ENCODE results near the gene ITPR1.

Gene ITPR1

DNA sequence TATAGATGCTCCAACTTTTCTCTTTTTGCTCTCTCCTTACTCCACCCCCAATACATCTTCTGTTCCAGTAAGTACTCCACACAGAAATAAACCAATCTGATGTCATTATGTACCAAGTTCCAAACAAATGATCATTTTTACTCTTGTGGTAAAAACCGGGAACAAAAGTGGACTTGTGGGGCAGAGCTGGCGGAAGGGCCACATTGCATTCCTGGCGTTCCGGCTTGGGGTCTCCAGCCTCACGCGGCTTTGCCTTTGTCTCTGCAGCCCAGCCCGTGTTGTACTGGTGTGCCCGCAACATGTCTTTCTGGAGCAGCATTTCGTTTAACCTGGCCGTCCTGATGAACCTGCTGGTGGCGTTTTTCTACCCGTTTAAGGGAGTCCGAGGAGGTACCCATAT is 301.6 kb downstream of the ITPR1 start:
- Histone ChIP-seq H3K9me3 (ENCODE audit: control insufficient read depth, insufficient read depth, low read depth, low read length) (no peaks in the 10 kb centered on the region), H3K27ac (ENCODE audit: extremely low read depth, low read depth, low read length) (no peak overlapping the region), H3K4me1 (ENCODE audit: control insufficient read depth, insufficient read depth, low read length) (no peaks in the 10 kb centered on the region), H3K36me3 (ENCODE audit: control insufficient read depth in 2 of 2, insufficient read depth in 1 of 2, low read length in 2 of 2) (peaks cover 0 to 30% of the 10 kb centered on the region in 2 experiments; a peak in 1 of 3 replicates), H3K4me3 (ENCODE audit: low read depth, low read length) (no peak overlapping the region)
- ChIA-PET POLR2A (no interaction called here), CTCF (interaction anchor here (1.5 kb wide), 1 partner anchor 182 kb away, joined by 4 read pairs; no protein-coding TSS in a partner anchor)
- TF ChIP-seq ZNF174 (tag by site-specific recombination; IDR thresholded peaks at IDR 0.05) (no peak), BCL11B (tag by site-specific recombination; IDR thresholded peaks at IDR 0.05; ENCODE audit: low read depth) (no peak), REPIN1 (tag by site-specific recombination; IDR thresholded peaks at IDR 0.05; ENCODE audit: low read depth) (no peak), ZNF518A (tag by site-specific recombination; conservative IDR thresholded peaks at IDR 0.05; ENCODE audit: low read depth) (no peak), ZNF311 (tag by site-specific recombination; IDR thresholded peaks at IDR 0.05; ENCODE audit: borderline replicate concordance) (no peak), ZNF777 (tag by site-specific recombination; IDR thresholded peaks at IDR 0.05; ENCODE audit: borderline replicate concordance) (no peak)

DNA sequence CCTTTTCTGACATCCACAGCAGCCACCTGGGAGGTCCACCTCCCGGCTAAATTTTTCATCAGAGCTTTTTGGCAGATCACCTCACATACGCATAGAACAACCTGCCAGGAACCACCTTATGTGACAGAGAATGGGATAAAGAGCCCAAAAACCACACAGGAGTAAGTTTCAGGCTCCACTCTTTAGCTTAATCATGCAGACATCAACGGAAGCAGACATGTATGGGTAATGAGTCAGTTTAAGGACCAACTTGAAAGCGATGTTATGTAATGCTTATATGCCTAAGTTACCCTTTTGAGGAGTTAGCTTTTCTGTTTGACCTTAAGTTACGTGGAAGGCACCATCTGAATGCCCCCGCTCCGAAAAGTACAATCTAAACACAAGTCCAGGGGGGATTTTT is 302.8 kb downstream of the ITPR1 start:
- CTCF ChIA-PET, result interaction anchor here (1.5 kb wide), 1 partner anchor 181 kb away, joined by 4 read pairs; no protein-coding TSS in a partner anchor
- H3K4me3 ChIP-seq (ENCODE audit: low read depth, low read length), result no peak overlapping the region
- TF ChIP-seq ZNF510 (tag by site-specific recombination; IDR thresholded peaks at IDR 0.05; ENCODE audit: insufficient replicate concordance) (no peak), ZNF23 (tag by site-specific recombination; IDR thresholded peaks at IDR 0.05; ENCODE audit: borderline replicate concordance) (no peak), EGR2 (tag by site-specific recombination; IDR thresholded peaks at IDR 0.05; ENCODE audit: low read depth) (no peak), SETDB1 (IDR thresholded peaks at IDR 0.05; ENCODE audit: insufficient read length, low read length) (no peak), ZNF114 (tag by site-specific recombination; IDR thresholded peaks at IDR 0.05) (no peak)
- peaks cover 0 to 24% of the 10 kb centered on the region in 2 experiments; a peak in 1 of 3 replicates for H3K36me3 ChIP-seq (ENCODE audit: control insufficient read depth in 2 of 2, insufficient read depth in 1 of 2, low read length in 2 of 2)
- H3K27ac ChIP-seq (ENCODE audit: extremely low read depth, low read depth, low read length), result no peak overlapping the region
- POLR2A ChIA-PET, result no interaction called here
- H3K9me3 ChIP-seq (ENCODE audit: control insufficient read depth, insufficient read depth, low read depth, low read length), result no peaks in the 10 kb centered on the region
- no peaks in the 10 kb centered on the region for H3K4me1 ChIP-seq (ENCODE audit: control insufficient read depth, insufficient read depth, low read length)

GRCh38 chr3:4797201-4797705 is 304.1 kb downstream of the ITPR1 start:
- H3K4me3 ChIP-seq (ENCODE audit: low read depth, low read length), result no peak overlapping the region
- no peaks in the 10 kb centered on the region for H3K9me3 ChIP-seq (ENCODE audit: control insufficient read depth, insufficient read depth, low read depth, low read length)
- ChIA-PET POLR2A (interaction anchor here (0.5 kb wide), 1 partner anchor 10 kb away, joined by 3 read pairs; no protein-coding TSS in a partner anchor), CTCF (interaction anchor here (0.6 to 0.8 kb wide), 3 partner anchors 42 to 179 kb away, joined by 3 to 4 read pairs (median 3); no protein-coding TSS in a partner anchor)
- H3K36me3 ChIP-seq (ENCODE audit: control insufficient read depth in 2 of 2, insufficient read depth in 1 of 2, low read length in 2 of 2), result peaks cover 0 to 10% of the 10 kb centered on the region in 2 experiments; a peak in 2 of 3 replicates
- H3K4me1 ChIP-seq (ENCODE audit: control insufficient read depth, insufficient read depth, low read length), result no peaks in the 10 kb centered on the region
- no peak overlapping the region for H3K27ac ChIP-seq (ENCODE audit: extremely low read depth, low read depth, low read length)
- TF ChIP-seq ZNF416 (tag by site-specific recombination; IDR thresholded peaks at IDR 0.05), result no peak
- no peak for TF ChIP-seq ZNF639 (tag by site-specific recombination; IDR thresholded peaks at IDR 0.05)
- no peak for TF ChIP-seq PRDM6 (tag by site-specific recombination; IDR thresholded peaks at IDR 0.05)
- no peak for TF ChIP-seq SCRT1 (tag by site-specific recombination; IDR thresholded peaks at IDR 0.05; ENCODE audit: borderline replicate concordance)
- no peak for TF ChIP-seq ZNF624 (tag by site-specific recombination; IDR thresholded peaks at IDR 0.05)
- TF ChIP-seq ZNF214 (tag by site-specific recombination; IDR thresholded peaks at IDR 0.05; ENCODE audit: borderline replicate concordance), result no peak
- TF ChIP-seq ZNF133 (tag by site-specific recombination; IDR thresholded peaks at IDR 0.05), result no peak
- TF ChIP-seq ZNF292 (tag by site-specific recombination; IDR thresholded peaks at IDR 0.05; ENCODE audit: borderline replicate concordance, low read depth), result no peak

All from HEK293 (cell line).